PC-9 (cell line): ENCODE measurements around the gene XPO1. TPM values are rescaled to one million over a fixed set of nuclear protein-coding genes. Genes with fewer than 3 reads are reported as not detected.
"Not testable (repeated sequence)": the region's sequence is repeated elsewhere in the genome, so short reads cannot be mapped to it uniquely, and the experiment has no call there.

Experiments used
- BruUV-seq: library from RNA; stranded (reverse); fragments of 400-500 nt; replicated peaks from 2 replicates; lab custom pipeline; 2021; lab: Mats Ljungman, UMichigan
- CTCF ChIA-PET: fragments of 300-600 bp; sonication (Branson Sonifier 250); formaldehyde crosslinking; loops from one replicate; lab custom pipeline; 2022; ENCODE audit warnings: antibody characterized with exemption; lab: Charles Lee
- POLR2A ChIA-PET: fragments of 300-600 bp; sonication (Branson Sonifier 250); formaldehyde crosslinking; loops from one replicate; lab custom pipeline; 2022; ENCODE audit warnings: antibody characterized with exemption; ENCODE audit not compliant: unreplicated experiment; lab: Charles Lee
- DNase-seq, 2 experiments: peaks; one replicate each; pipeline versions ENCODE4 v3.0.0 to v3.0.0-alpha.2; 2015 to 2022; ENCODE audit warnings: mixed read lengths in 1 of 2
- H2AFZ ChIP-seq: fragments of 200-600 bp; sonication (generic); 2 replicates; pipeline ENCODE4 v1.8.1; 2017; ENCODE audit warnings: antibody characterized with exemption
- H3F3A ChIP-seq: fragments of 200-600 bp; sonication (generic); 2 replicates; pipeline ENCODE4 v1.8.1; 2017; ENCODE audit warnings: antibody characterized with exemption, mild to moderate bottlenecking, low read depth; ENCODE audit not compliant: insufficient read depth
- H3K27ac ChIP-seq: fragments of 200-600 bp; sonication (generic); 2 replicates; pipeline ENCODE4 v1.6.1; 2016; ENCODE audit warnings: mixed run types
- H3K27me3 ChIP-seq: fragments of 200-600 bp; sonication (generic); 2 replicates; pipeline ENCODE4 v1.6.1; 2016; ENCODE audit warnings: low read depth, mixed run types; ENCODE audit not compliant: insufficient read depth
- H3K36me3 ChIP-seq: fragments of 200-600 bp; sonication (generic); 2 replicates; pipeline ENCODE4 v1.6.1; 2016; ENCODE audit warnings: low read depth, mixed run types
- H3K4me1 ChIP-seq: fragments of 200-600 bp; sonication (generic); replicated peaks from 2 replicates; pipeline ENCODE4 v1.6.1; 2016; ENCODE audit warnings: mixed run types; ENCODE audit not compliant: insufficient read depth
- H3K4me2 ChIP-seq: fragments of 200-600 bp; sonication (generic); 2 replicates; pipeline ENCODE4 v1.6.1; 2017; ENCODE audit warnings: mixed run types
- H3K4me3 ChIP-seq: fragments of 200-600 bp; sonication (generic); 2 replicates; pipeline ENCODE4 v1.6.1; 2016; ENCODE audit warnings: mixed run types
- H3K79me2 ChIP-seq: fragments of 200-600 bp; sonication (generic); 2 replicates; pipeline ENCODE4 v1.6.1; 2017; ENCODE audit warnings: low read depth, mixed run types
- H3K9me2 ChIP-seq: fragments of 200-600 bp; sonication (generic); 2 replicates; pipeline ENCODE4 v1.8.1; 2017; ENCODE audit warnings: mild to moderate bottlenecking; ENCODE audit not compliant: insufficient read depth
- H3K9me3 ChIP-seq: fragments of 200-600 bp; sonication (generic); 2 replicates; pipeline ENCODE4 v1.8.1; 2016; ENCODE audit warnings: low read depth; ENCODE audit not compliant: insufficient read depth
- H4K20me1 ChIP-seq: fragments of 200-600 bp; sonication (generic); 2 replicates; pipeline ENCODE4 v1.8.1; 2017; ENCODE audit not compliant: insufficient read depth
- CTCF ChIP-seq: fragments of 200-600 bp; sonication (generic); conservative IDR thresholded peaks from 2 replicates; pipeline ENCODE4 v1.6.1; 2017; ENCODE audit warnings: mixed run types, antibody characterized with exemption, mild to moderate bottlenecking, moderate library complexity
- EZH2 ChIP-seq: fragments of 200-600 bp; sonication (generic); IDR thresholded peaks from 2 replicates; pipeline ENCODE4 v1.8.0; 2017; ENCODE audit warnings: antibody characterized with exemption, low read depth
- intact Hi-C: fragments of 100-400 bp; cut with micrococcal nuclease; formaldehyde crosslinking; loops from one replicate; pipeline ENCODE4 v1.10.0; 2022; ENCODE audit not compliant: unreplicated experiment
- total RNA-seq: library from RNA; stranded (reverse); gene quantifications from 2 replicates; pipeline ENCODE4 v1.2.3, GENCODE V29; 2021

XPO1 gene
- total RNA-seq, 1 experiment from 2014 or later: 236 TPM

DNA sequence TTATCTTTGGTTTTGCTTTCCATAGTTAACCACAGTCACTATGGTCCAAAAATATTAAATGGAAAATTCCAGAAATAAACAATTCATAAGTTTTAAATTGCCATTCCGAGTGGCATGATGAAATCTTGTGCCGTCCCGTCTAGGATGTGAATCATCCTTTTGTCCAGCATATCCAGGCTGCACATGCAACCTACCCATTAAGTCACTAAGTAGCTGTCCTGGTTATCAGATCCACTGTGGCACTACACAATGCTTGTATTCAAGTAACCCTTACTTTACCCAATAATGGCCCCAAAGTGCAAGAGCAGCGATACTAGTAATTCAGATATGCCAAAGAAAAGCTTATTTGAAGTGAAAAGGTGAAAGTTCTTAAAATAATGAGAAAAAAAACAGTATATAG, 78.0 kb downstream of the XPO1 start:
- Histone ChIP-seq H3K4me2 (no peak overlapping the region), H4K20me1 (peaks cover 86% of the 10 kb centered on the region)

GRCh38 chr2:61456746-61457420, 81.3 kb downstream of the XPO1 start:
- H4K20me1 ChIP-seq: peaks cover 73% of the 10 kb centered on the region
- ChIA-PET CTCF (no interaction called here), POLR2A (interaction anchor here (0.6 kb wide), 1 partner anchor 11 kb away, joined by 30 read pairs; no protein-coding TSS in a partner anchor)
- 0 out of 2 replicates have a peak, but pooled peaks cover 5% of the 10 kb centered on the region for H3F3A ChIP-seq
- intact Hi-C loops: no loop called here
- H3K9me2 ChIP-seq: no peaks in the 10 kb centered on the region
- TF ChIP-seq EZH2 (no peak), CTCF (no peak)
- no TSS peak for BruUV-seq
- H3K27ac ChIP-seq: no peak overlapping the region
- no peaks in the 10 kb centered on the region for H3K27me3 ChIP-seq
- no peaks in the 10 kb centered on the region for H3K9me3 ChIP-seq
- DNase-seq: no peak
- H2AFZ ChIP-seq: no peak overlapping the region
- no peaks in the 10 kb centered on the region for H3K4me1 ChIP-seq
- H3K4me3 ChIP-seq: no peak overlapping the region
- H3K4me2 ChIP-seq: no peak overlapping the region
- 0 out of 2 replicates have a peak, but pooled peaks cover 9% of the 10 kb centered on the region for H3K36me3 ChIP-seq
- H3K79me2 ChIP-seq: peaks cover 99% of the 10 kb centered on the region

More for the DNA sequence above, 78.0 kb downstream of the XPO1 start:
- ChIA-PET CTCF (no interaction called here), POLR2A (no interaction called here)
- intact Hi-C loops: no loop called here
- no peaks in the 10 kb centered on the region for H3K9me2 ChIP-seq
- H2AFZ ChIP-seq: no peak overlapping the region
- no peaks in the 10 kb centered on the region for H3K27me3 ChIP-seq
- 0 out of 2 replicates have a peak overlapping the region, but pooled peaks have one; percentile 2 for H3K27ac ChIP-seq
- peaks cover 100% of the 10 kb centered on the region for H3K79me2 ChIP-seq
- no peak overlapping the region for H3K4me3 ChIP-seq
- TF ChIP-seq EZH2 (no peak), CTCF (no peak)
- peaks cover 9% of the 10 kb centered on the region; the same call in 1 of the 2 replicates for H3K36me3 ChIP-seq
- no peaks in the 10 kb centered on the region for H3K4me1 ChIP-seq
- peak in 1 of 2 experiments; percentile 50 for DNase-seq
- no TSS peak for BruUV-seq
- no peaks in the 10 kb centered on the region for H3K9me3 ChIP-seq
- H3F3A ChIP-seq: peaks cover 10% of the 10 kb centered on the region; the same call in 1 of the 2 replicates

DNA sequence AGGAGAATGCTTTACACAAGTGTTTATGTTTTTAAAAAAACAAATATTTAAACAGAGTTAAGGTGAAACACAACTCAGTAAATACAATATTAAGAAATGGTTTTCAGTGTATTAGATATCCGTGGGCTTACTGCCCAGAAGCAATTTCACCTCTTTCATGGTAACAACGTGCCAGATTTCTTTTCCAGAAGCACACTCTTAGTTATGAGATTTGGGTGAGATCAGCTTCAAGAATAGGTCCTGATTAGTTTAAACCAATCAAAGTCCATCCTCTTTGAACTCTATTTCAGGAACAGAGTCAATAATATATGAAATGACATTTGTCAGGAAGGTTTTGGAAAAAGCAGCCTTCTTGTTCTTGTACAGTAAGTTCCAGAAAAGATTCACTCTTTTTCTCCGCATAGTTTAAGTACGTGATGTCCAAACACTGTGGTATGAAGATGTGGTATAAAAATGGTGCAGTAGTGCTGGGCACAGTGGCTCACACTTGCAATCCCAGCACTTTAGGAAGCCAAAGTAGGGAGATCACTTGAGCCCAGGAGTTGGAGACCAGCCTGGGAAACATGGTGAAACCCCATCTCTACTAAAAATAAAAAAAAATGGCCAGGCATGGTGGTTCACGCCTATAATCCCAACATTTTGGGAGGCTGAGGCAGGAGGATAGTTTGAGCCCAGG, 81.9 kb downstream of the XPO1 start:
- H3F3A ChIP-seq: 0 out of 2 replicates have a peak, but pooled peaks cover 5% of the 10 kb centered on the region
- ChIA-PET CTCF (no interaction called here), POLR2A (interaction anchor here (0.6 kb wide), 1 partner anchor 11 kb away, joined by 30 read pairs; no protein-coding TSS in a partner anchor)
- H3K79me2 ChIP-seq: peaks cover 98% of the 10 kb centered on the region
- no peaks in the 10 kb centered on the region for H3K4me1 ChIP-seq
- 0 out of 2 replicates have a peak, but pooled peaks cover 9% of the 10 kb centered on the region for H3K36me3 ChIP-seq
- H3K4me3 ChIP-seq: no peak overlapping the region
- no peak for DNase-seq
- 0 out of 2 replicates have a peak overlapping the region, but pooled peaks have one; percentile 13 for H3K27ac ChIP-seq
- H3K4me2 ChIP-seq: no peak overlapping the region
- H3K9me2 ChIP-seq: no peaks in the 10 kb centered on the region
- intact Hi-C loops: no loop called here
- TF ChIP-seq CTCF: no peak
- TF ChIP-seq EZH2: no peak
- H3K27me3 ChIP-seq: no peaks in the 10 kb centered on the region
- H3K9me3 ChIP-seq: no peaks in the 10 kb centered on the region
- BruUV-seq: no TSS peak
- H2AFZ ChIP-seq: no peak overlapping the region
- peaks cover 73% of the 10 kb centered on the region for H4K20me1 ChIP-seq

DNA sequence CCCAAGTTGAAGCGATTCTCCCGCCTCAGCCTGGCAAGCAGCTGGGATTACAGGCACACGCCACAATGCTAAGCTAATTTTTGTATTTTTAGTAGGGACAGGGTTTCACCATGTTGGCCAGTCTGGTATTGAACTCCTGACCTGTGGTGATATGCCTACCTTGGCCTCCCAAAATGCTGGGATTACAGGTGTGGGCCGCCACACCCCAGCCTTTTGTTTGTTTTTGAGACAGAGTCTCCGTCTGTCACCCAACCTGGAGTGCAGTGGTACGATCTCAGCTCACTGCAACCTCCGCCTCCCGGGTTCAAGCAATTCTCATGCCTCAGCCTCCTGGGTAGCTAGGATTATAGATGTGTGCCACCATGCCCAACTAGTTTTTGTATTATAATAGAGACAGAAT, 83.2 kb downstream of the XPO1 start:
- CTCF ChIA-PET, H3K36me3 ChIP-seq, H3K9me2 ChIP-seq, DNase-seq, H3K27me3 ChIP-seq, H3K4me3 ChIP-seq, H3F3A ChIP-seq, H3K9me3 ChIP-seq, BruUV-seq, H3K4me1 ChIP-seq, H2AFZ ChIP-seq, intact Hi-C loops, H3K4me2 ChIP-seq, H3K27ac ChIP-seq: not testable (repeated sequence)
- POLR2A ChIA-PET: interaction anchor here (0.6 kb wide), 1 partner anchor 324 kb away, joined by 4 read pairs; no protein-coding TSS in a partner anchor
- peaks cover 98% of the 10 kb centered on the region for H3K79me2 ChIP-seq
- H4K20me1 ChIP-seq: peaks cover 68% of the 10 kb centered on the region
